RWPE1 (cell line): ENCODE measurements around the gene XRCC1.

Experiments
- CTCF ChIA-PET: fragments of 350-600 bp; sonication (Branson Sonifier 250); formaldehyde crosslinking; extraction: SDS; loops from one replicate; lab custom pipeline; 2021; lab: Yijun Ruan, JAX
- POLR2A ChIA-PET: fragments of 400-600 bp; formaldehyde crosslinking; extraction: SDS; loops from one replicate; lab custom pipeline; 2020; ENCODE audit warnings: antibody characterized with exemption; ENCODE audit not compliant: low non-redundant PET; lab: Yijun Ruan, JAX
- DNase-seq: peaks from one replicate; pipeline ENCODE4 v3.0.0; 2012; ENCODE audit warnings: low spot score
- H3K27ac ChIP-seq: fragments of 450-650 bp; 2 replicates; pipeline ENCODE4 v1.5.1; 2017
- CTCF ChIP-seq: fragments of 450-650 bp; conservative IDR thresholded peaks from 2 replicates; pipeline ENCODE4 v1.5.1; 2017; ENCODE audit warnings: low read depth, mild to moderate bottlenecking

The XRCC1 gene

DNA sequence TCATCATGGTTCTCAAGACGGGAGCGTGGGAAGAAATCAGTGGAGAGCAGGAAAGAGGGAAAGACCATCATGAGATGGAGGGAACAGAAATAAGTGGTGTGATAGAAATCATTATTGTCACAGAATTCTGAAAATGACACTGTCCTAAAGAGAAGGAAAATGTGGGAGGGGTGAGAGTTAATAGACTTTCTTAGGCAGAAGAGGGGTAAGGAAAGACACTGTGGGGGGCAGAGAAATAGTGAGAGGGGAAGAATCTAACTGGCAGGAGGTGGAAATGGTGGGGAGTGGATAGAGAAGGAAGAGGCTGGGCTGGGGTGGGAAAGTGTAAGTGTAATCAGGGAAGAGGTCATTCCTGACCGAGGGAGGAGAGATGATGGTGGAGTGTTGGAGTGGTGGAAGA, 3.5 kb upstream of the XRCC1 start:
- DNase-seq = no peak
- ChIA-PET CTCF (interaction anchor here (1.0 kb wide), 1 partner anchor 10 kb away, joined by 3 read pairs; no protein-coding TSS in a partner anchor), POLR2A (interaction anchor here (0.7 kb wide), 1 partner anchor 9 kb away, joined by 8 read pairs; no protein-coding TSS in a partner anchor)
- H3K27ac ChIP-seq = no peak overlapping the region
- TF ChIP-seq CTCF = no peak

GRCh38 chr19:43575955-43576878, 890 bp upstream of the XRCC1 start:
- TF ChIP-seq CTCF = no peak
- no peak for DNase-seq
- CTCF ChIA-PET = no interaction called here
- POLR2A ChIA-PET = no interaction called here
- H3K27ac ChIP-seq = peak overlapping the region; percentile 80

GRCh38 chr19:43574424-43575155, 737 bp downstream of the XRCC1 start:
- ChIA-PET POLR2A (interaction anchor here (1.3 kb wide), 1 partner anchor 10 kb away, joined by 3 read pairs; no protein-coding TSS in a partner anchor), CTCF (interaction anchor here (0.6 to 1.4 kb wide), 5 partner anchors 19 to 1293 kb away, joined by 3 to 9 read pairs (median 3); no protein-coding TSS in a partner anchor)
- no peak for DNase-seq
- H3K27ac ChIP-seq = peak overlapping the region; percentile 80
- TF ChIP-seq CTCF = no peak

DNA sequence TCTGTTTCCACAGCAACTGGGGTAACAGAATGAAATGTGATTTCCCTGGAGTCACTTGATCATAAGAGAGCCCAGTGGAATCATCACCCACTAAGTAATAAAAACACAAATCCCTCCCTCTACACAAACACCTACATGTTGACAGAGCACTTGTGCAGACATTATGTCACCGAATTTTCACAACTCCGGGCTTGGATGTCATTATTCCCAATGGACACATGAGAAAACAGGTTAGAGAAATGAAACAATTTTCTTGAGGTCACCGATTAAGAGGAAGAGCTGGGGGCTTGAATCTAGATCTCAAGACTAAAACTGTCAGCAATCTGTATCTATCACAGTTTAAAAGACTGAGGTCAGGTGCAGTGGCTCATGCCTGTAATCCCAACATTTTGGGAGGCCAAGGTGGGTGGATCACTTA, 3.1 kb downstream of the XRCC1 start:
- 0 out of 2 replicates have a peak overlapping the region, but pooled peaks have one; percentile 40 for H3K27ac ChIP-seq
- ChIA-PET POLR2A (no interaction called here), CTCF (interaction anchor here (0.6 to 1.0 kb wide), 2 partner anchors 125 to 212 kb away, joined by 3 read pairs; no protein-coding TSS in a partner anchor)
- TF ChIP-seq CTCF = no peak
- no peak for DNase-seq

- CTCF ChIA-PET = interaction anchor here (1.6 kb wide), 1 partner anchor 15 kb away, joined by 6 read pairs; no protein-coding TSS in a partner anchor
- POLR2A ChIA-PET = no interaction called here
- peak; percentile 42 for DNase-seq
- no peak for TF ChIP-seq CTCF
- H3K27ac ChIP-seq = peak overlapping the region; percentile 40
Observed at GRCh38 chr19:43570174-43570791, 5.0 kb downstream of the XRCC1 start.
